Fibroblast of skin of right biceps (primary cell): ENCODE results near the gene GPAT2.
"Not testable (repeated sequence)": the region's sequence is repeated elsewhere in the genome, so short reads cannot be mapped to it uniquely, and the experiment has no call there.

Source experiments
- DNase-seq: peaks from one replicate; pipeline ENCODE4 v3.0.0-alpha.2; 2013

The GPAT2 gene

GRCh38 chr2:96064760-96065159 is 30.0 kb upstream of the GPAT2 start:
- not testable (repeated sequence) for DNase-seq

GRCh38 chr2:96064047-96064675 is 29.4 kb upstream of the GPAT2 start:
- not testable (repeated sequence) for DNase-seq

- DNase-seq = peak; percentile 59
Measured at GRCh38 chr2:96063116-96063899, 28.6 kb upstream of the GPAT2 start.

GRCh38 chr2:96062483-96062882 is 27.8 kb upstream of the GPAT2 start:
- DNase-seq = not testable (repeated sequence)

- not testable (repeated sequence) for DNase-seq
Measured at GRCh38 chr2:96061901-96062300, 27.2 kb upstream of the GPAT2 start.

GRCh38 chr2:96061197-96061817 is 26.6 kb upstream of the GPAT2 start:
- not testable (repeated sequence) for DNase-seq

GRCh38 chr2:96060325-96060724 is 25.6 kb upstream of the GPAT2 start:
- DNase-seq = not testable (repeated sequence)

- DNase-seq = not testable (repeated sequence)
Measured at GRCh38 chr2:96059443-96059842, 24.7 kb upstream of the GPAT2 start.

GRCh38 chr2:96055830-96056229 is 21.1 kb upstream of the GPAT2 start:
- not testable (repeated sequence) for DNase-seq

GRCh38 chr2:96054537-96054936 is 19.8 kb upstream of the GPAT2 start:
- DNase-seq = not testable (repeated sequence)

- not testable (repeated sequence) for DNase-seq
Measured at GRCh38 chr2:96053385-96053784, 18.7 kb upstream of the GPAT2 start.

GRCh38 chr2:96052632-96053031 is 17.9 kb upstream of the GPAT2 start:
- DNase-seq = not testable (repeated sequence)

GRCh38 chr2:96049917-96050262 is 15.2 kb upstream of the GPAT2 start:
- not testable (repeated sequence) for DNase-seq

GRCh38 chr2:96049049-96049916 is 14.6 kb upstream of the GPAT2 start:
- DNase-seq = not testable (repeated sequence)

- DNase-seq = not testable (repeated sequence)
Measured at GRCh38 chr2:96035554-96035953, 838 bp upstream of the GPAT2 start.

- not testable (repeated sequence) for DNase-seq
Measured at GRCh38 chr2:96033997-96034396, 719 bp downstream of the GPAT2 start.

GRCh38 chr2:96027725-96028325 is 6.9 kb downstream of the GPAT2 start:
- DNase-seq = not testable (repeated sequence)

GRCh38 chr2:96025755-96026154 is 9.0 kb downstream of the GPAT2 start:
- DNase-seq = not testable (repeated sequence)

GRCh38 chr2:96025194-96025492 is 9.6 kb downstream of the GPAT2 start:
- no peak for DNase-seq

GRCh38 chr2:96024336-96025193 is 10.2 kb downstream of the GPAT2 start:
- no peak for DNase-seq

GRCh38 chr2:96023701-96024100 is 11.0 kb downstream of the GPAT2 start:
- DNase-seq = not testable (repeated sequence)
